H9 (cell line): ENCODE results near the gene DEDD2. TPM values are rescaled to one million over a fixed set of nuclear protein-coding genes. Genes with fewer than 3 reads are reported as not detected.

Experiments used
- DNase-seq: peaks from one replicate; pipeline ENCODE4 v3.0.0-alpha.2; 2017
- H2AFZ ChIP-seq: one replicate; pipeline ENCODE4 v1.6.1; 2013; ENCODE audit warnings: mild to moderate bottlenecking, low read length, control low read depth, moderate library complexity
- H2AK5ac ChIP-seq: 2 replicates; pipeline ENCODE4 v1.6.1; 2013; ENCODE audit warnings: low read length, control low read depth, mixed read lengths; ENCODE audit not compliant: insufficient read length
- H2BK120ac ChIP-seq: one replicate; pipeline ENCODE4 v1.6.1; 2013; ENCODE audit warnings: low read depth, mild to moderate bottlenecking, low read length, control low read depth, inconsistent platforms; ENCODE audit not compliant: poor library complexity, severe bottlenecking
- H2BK12ac ChIP-seq: 2 replicates; pipeline ENCODE4 v1.6.1; 2013; ENCODE audit warnings: low read length, control low read depth, mixed read lengths, low read depth; ENCODE audit not compliant: insufficient read length
- H2BK15ac ChIP-seq: 2 replicates; pipeline ENCODE4 v1.6.1; 2013; ENCODE audit warnings: low read depth, low read length, control low read depth
- H2BK20ac ChIP-seq: one replicate; pipeline ENCODE4 v1.6.1; 2013; ENCODE audit warnings: low read depth, mild to moderate bottlenecking, low read length, control low read depth, inconsistent platforms; ENCODE audit not compliant: poor library complexity, severe bottlenecking
- H2BK5ac ChIP-seq: 2 replicates; pipeline ENCODE4 v1.6.1; 2013; ENCODE audit warnings: low read length, control low read depth, mixed read lengths; ENCODE audit not compliant: insufficient read length
- H3K14ac ChIP-seq: 2 replicates; pipeline ENCODE4 v1.6.1; 2013; ENCODE audit warnings: low read length, control low read depth; ENCODE audit not compliant: insufficient read depth
- H3K18ac ChIP-seq: 2 replicates; pipeline ENCODE4 v1.6.1; 2013; ENCODE audit warnings: low read depth, mild to moderate bottlenecking, mixed read lengths, low read length, control low read depth; ENCODE audit not compliant: insufficient read length
- H3K23ac ChIP-seq: 2 replicates; pipeline ENCODE4 v1.6.1; 2013; ENCODE audit warnings: low read length, control low read depth, mixed read lengths, low read depth; ENCODE audit not compliant: insufficient read length
- H3K23me2 ChIP-seq: 2 replicates; pipeline ENCODE4 v1.6.1; 2013; ENCODE audit warnings: low read depth, mild to moderate bottlenecking, mixed read lengths, low read length, control low read depth; ENCODE audit not compliant: insufficient read length, poor library complexity, severe bottlenecking
- H3K27ac ChIP-seq: 2 replicates; pipeline ENCODE4 v1.5.1; 2013; ENCODE audit warnings: low read length, control low read depth, mixed read lengths, low read depth; ENCODE audit not compliant: insufficient read length
- H3K27me3 ChIP-seq: 2 replicates; pipeline ENCODE4 v1.6.1; 2013; ENCODE audit warnings: low read length, control low read depth, inconsistent platforms; ENCODE audit not compliant: insufficient read depth
- H3K4ac ChIP-seq: 2 replicates; pipeline ENCODE4 v1.6.1; 2013; ENCODE audit warnings: low read depth, mild to moderate bottlenecking, control low read depth, inconsistent platforms, low read length, moderate library complexity
- H3K4me1 ChIP-seq: 2 replicates; pipeline ENCODE4 v1.6.1; 2013; ENCODE audit warnings: low read length, control low read depth, inconsistent platforms; ENCODE audit not compliant: insufficient read depth
- H3K4me2 ChIP-seq: 2 replicates; pipeline ENCODE4 v1.6.1; 2013; ENCODE audit warnings: low read length, control low read depth, mixed read lengths; ENCODE audit not compliant: insufficient read length, insufficient read depth
- H3K56ac ChIP-seq: 2 replicates; pipeline ENCODE4 v1.6.1; 2013; ENCODE audit warnings: low read depth, mild to moderate bottlenecking, mixed read lengths, low read length, control low read depth; ENCODE audit not compliant: insufficient read length
- H3K79me1 ChIP-seq: 2 replicates; pipeline ENCODE4 v1.6.1; 2013; ENCODE audit warnings: low read depth, mild to moderate bottlenecking, moderate library complexity, low read length, control low read depth, inconsistent platforms; ENCODE audit not compliant: insufficient read depth, poor library complexity, severe bottlenecking
- H3K79me2 ChIP-seq: 2 replicates; pipeline ENCODE4 v1.6.1; 2013; ENCODE audit warnings: low read length, control low read depth, inconsistent platforms; ENCODE audit not compliant: insufficient read depth
- H3K9ac ChIP-seq: 2 replicates; pipeline ENCODE4 v1.6.1; 2013; ENCODE audit warnings: low read length, control low read depth, mixed read lengths; ENCODE audit not compliant: insufficient read length; ENCODE audit errors: extremely low read depth
- H3K9me3 ChIP-seq: one replicate; pipeline ENCODE4 v1.6.1; 2013; ENCODE audit warnings: low read depth, low read length, inconsistent platforms; ENCODE audit not compliant: control insufficient read depth
- H3T11ph ChIP-seq: one replicate; pipeline ENCODE4 v1.6.1; 2013; ENCODE audit warnings: mild to moderate bottlenecking, low read length, control low read depth, inconsistent platforms
- H4K20me1 ChIP-seq: one replicate; pipeline ENCODE4 v1.6.1; 2013; ENCODE audit not compliant: control insufficient read depth, insufficient read length, insufficient read depth
- H4K5ac ChIP-seq: 2 replicates; pipeline ENCODE4 v1.6.1; 2013; ENCODE audit warnings: low read depth, mild to moderate bottlenecking, mixed read lengths, low read length, control low read depth; ENCODE audit not compliant: insufficient read length
- H4K8ac ChIP-seq: replicated peaks from 2 replicates; pipeline ENCODE4 v1.6.1; 2013; ENCODE audit warnings: low read length, control low read depth, mixed read lengths, low read depth; ENCODE audit not compliant: insufficient read length
- H4K91ac ChIP-seq: 2 replicates; pipeline ENCODE4 v1.6.1; 2013; ENCODE audit warnings: low read depth, mild to moderate bottlenecking, moderate library complexity, mixed read lengths, low read length, control low read depth; ENCODE audit not compliant: insufficient read length
- H3K27ac Mint-ChIP-seq, 3 experiments: 2 replicates in 2 of 3; 3 replicates in 1 of 3; pipeline ENCODE4 v1.8.0; 2020 to 2021; ENCODE audit warnings: mixed read lengths in 3 of 3, mild to moderate bottlenecking in 1 of 3, moderate library complexity in 1 of 3
- H3K27me3 Mint-ChIP-seq: 2 replicates; pipeline ENCODE4 v1.8.0; 2021; ENCODE audit warnings: low read depth, mild to moderate bottlenecking, moderate library complexity, mixed read lengths
- H3K36me3 Mint-ChIP-seq, 3 experiments: 2 replicates in 2 of 3; 3 replicates in 1 of 3; pipeline ENCODE4 v1.8.0; 2020 to 2021; ENCODE audit warnings: low read depth in 3 of 3, mixed read lengths in 3 of 3; ENCODE audit not compliant: insufficient read depth in 1 of 3
- H3K4me1 Mint-ChIP-seq, 2 experiments: 2 replicates each; pipeline ENCODE4 v1.8.0; 2020; ENCODE audit warnings: mixed read lengths in 2 of 2
- H3K4me3 Mint-ChIP-seq, 2 experiments: 2 replicates in 1 of 2; 3 replicates in 1 of 2; pipeline ENCODE4 v1.8.0; 2020 to 2021; ENCODE audit warnings: mild to moderate bottlenecking in 2 of 2, mixed read lengths in 2 of 2, moderate library complexity in 1 of 2
- H3K9me3 Mint-ChIP-seq, 2 experiments: 2 replicates in 1 of 2; 3 replicates in 1 of 2; pipeline ENCODE4 v1.8.0; 2020; ENCODE audit warnings: mild to moderate bottlenecking in 2 of 2, mixed read lengths in 2 of 2, moderate library complexity in 1 of 2
- CTCF ChIP-seq: fragments of 200-600 bp; sonication (generic); conservative IDR thresholded peaks from 3 replicates; pipeline ENCODE4 v1.8.0; 2021; ENCODE audit warnings: antibody characterized with exemption, mild to moderate bottlenecking
- WGBS: extraction: QIAGEN DNeasy Blood & Tissue Kit; methylation state at CpG from one replicate; pipeline ENCODE4 v1.1.7; 2013; ENCODE audit warnings: missing lambda C conversion rate, low lambda C conversion rate, mixed read lengths; ENCODE audit not compliant: insufficient read length; ENCODE audit errors: extremely low coverage; 5-methylcytosine and 5-hydroxymethylcytosine counted together
- total RNA-seq: library from RNA; stranded (reverse); gene quantifications from 2 replicates; pipeline ENCODE4 v1.2.1, GENCODE V29; 2021

Gene DEDD2
- total RNA-seq, 1 experiment from 2014 or later = 32.3 TPM

GRCh38 chr19:42189133-42189532, 28.3 kb downstream of the DEDD2 start:
- H3K23me2 ChIP-seq = no peaks in the 10 kb centered on the region
- no peak overlapping the region for H3T11ph ChIP-seq
- H4K5ac ChIP-seq = no peak overlapping the region
- peaks cover 6 to 8% of the 10 kb centered on the region in 2 experiments; a peak in 4 of 5 replicates for H3K9me3 Mint-ChIP-seq
- H2BK5ac ChIP-seq = no peak overlapping the region
- H3K14ac ChIP-seq = no peak overlapping the region
- H2BK12ac ChIP-seq = no peak overlapping the region
- no peak overlapping the region for H3K18ac ChIP-seq
- no peak overlapping the region for H3K27ac Mint-ChIP-seq
- H3K79me2 ChIP-seq = no peaks in the 10 kb centered on the region; the same call in 1 of the 2 replicates
- no peak overlapping the region for H4K8ac ChIP-seq
- H2AFZ ChIP-seq = no peak overlapping the region
- H3K4me1 Mint-ChIP-seq = peaks cover 6% of the 10 kb centered on the region in 2 experiments
- WGBS = no CpG with 5 or more reads among the region's 3 CpGs
- H2BK15ac ChIP-seq = no peak overlapping the region
- no peak overlapping the region for H3K9ac ChIP-seq
- no peak for DNase-seq
- no peak overlapping the region for H3K56ac ChIP-seq
- H3K79me1 ChIP-seq = no peaks in the 10 kb centered on the region
- no peaks in the 10 kb centered on the region for H3K9me3 ChIP-seq
- H3K27ac ChIP-seq = no peak overlapping the region
- no peak overlapping the region for H3K4me2 ChIP-seq
- H4K91ac ChIP-seq = no peak overlapping the region
- no peaks in the 10 kb centered on the region for H3K27me3 ChIP-seq
- H2BK20ac ChIP-seq = no peak overlapping the region
- no peaks in the 10 kb centered on the region for H4K20me1 ChIP-seq
- no peak overlapping the region for H3K23ac ChIP-seq
- no peak overlapping the region for H2BK120ac ChIP-seq
- TF ChIP-seq CTCF = no peak
- H3K4me1 ChIP-seq = no peaks in the 10 kb centered on the region; the same call in 1 of the 2 replicates
- H3K36me3 Mint-ChIP-seq = peaks cover under 1 to 9% (median 3%) of the 10 kb centered on the region in 3 experiments; a peak in 4 of 7 replicates
- no peak overlapping the region for H3K4me3 Mint-ChIP-seq
- H3K27me3 Mint-ChIP-seq = peaks cover 28% of the 10 kb centered on the region
- H2AK5ac ChIP-seq = no peak overlapping the region
- no peak overlapping the region for H3K4ac ChIP-seq
